SK-N-SH treated with all-trans-retinoic acid at 6 μM for 48 hours (cell line): ENCODE measurements around the gene CALN1.

Source experiments
- ATAC-seq: fragments of 200-7000 bp; cut with Tn5 transposase; 3 replicates; pipeline ENCODE4 v1.9.1; 2020; ENCODE audit warnings: mild to moderate bottlenecking, moderate library complexity
- ARNTL ChIP-seq: fragments of 450-650 bp; formaldehyde crosslinking; IDR thresholded peaks from 2 replicates; pipeline ENCODE4 v1.5.0; 2020; ENCODE audit warnings: low read depth, mild to moderate bottlenecking, moderate library complexity, borderline replicate concordance
- BACH2 ChIP-seq: fragments of 250-450 bp; sonication (Bioruptor Pico); IDR thresholded peaks from 2 replicates; pipeline ENCODE4 v1.9.0; 2021; ENCODE audit warnings: mild to moderate bottlenecking, borderline replicate concordance
- CSDC2 ChIP-seq: fragments of 250-450 bp; sonication (Bioruptor Pico); IDR thresholded peaks from 2 replicates; pipeline ENCODE4 v1.5.0; 2020; ENCODE audit warnings: mild to moderate bottlenecking, moderate library complexity
- ESRRG ChIP-seq: fragments of 250-450 bp; sonication (Bioruptor Pico); IDR thresholded peaks from 2 replicates; pipeline ENCODE4 v1.6.1; 2021; ENCODE audit warnings: mild to moderate bottlenecking
- ISL1 ChIP-seq: fragments of 250-450 bp; sonication (Bioruptor Pico); IDR thresholded peaks from 2 replicates; pipeline ENCODE4 v2.1.2; 2022; ENCODE audit warnings: mild to moderate bottlenecking, moderate library complexity
- OSR1 ChIP-seq: fragments of 250-450 bp; sonication (Bioruptor Pico); IDR thresholded peaks from 2 replicates; pipeline ENCODE4 v1.8.0; 2022; ENCODE audit warnings: moderate library complexity, mild to moderate bottlenecking, inconsistent platforms
- PPARA ChIP-seq: fragments of 250-450 bp; sonication (Bioruptor Pico); IDR thresholded peaks from 2 replicates; pipeline ENCODE4 v1.5.0; 2020; ENCODE audit warnings: mild to moderate bottlenecking, borderline replicate concordance
- RARB ChIP-seq: fragments of 250-450 bp; sonication (Bioruptor Pico); IDR thresholded peaks from 2 replicates; pipeline ENCODE4 v1.8.0; 2021; ENCODE audit warnings: mild to moderate bottlenecking, moderate library complexity
- SNAI2 ChIP-seq: fragments of 250-450 bp; sonication (Bioruptor Pico); IDR thresholded peaks from 2 replicates; pipeline ENCODE4 v1.5.0; 2020; ENCODE audit warnings: mild to moderate bottlenecking, moderate library complexity
- TCF4 ChIP-seq: fragments of 250-450 bp; sonication (Bioruptor Pico); IDR thresholded peaks from 2 replicates; pipeline ENCODE4 v1.8.0; 2021; ENCODE audit warnings: mild to moderate bottlenecking, moderate library complexity, borderline replicate concordance
- TOX ChIP-seq: fragments of 250-450 bp; sonication (Bioruptor Pico); IDR thresholded peaks from 2 replicates; pipeline ENCODE4 v1.8.0; 2021; ENCODE audit warnings: mild to moderate bottlenecking, moderate library complexity, borderline replicate concordance
- ZC3H10 ChIP-seq: fragments of 250-450 bp; sonication (Bioruptor Pico); IDR thresholded peaks from 2 replicates; pipeline ENCODE4 v1.5.1; 2021; ENCODE audit warnings: mild to moderate bottlenecking, moderate library complexity
- ZFP3 ChIP-seq: fragments of 250-450 bp; sonication (Bioruptor Pico); IDR thresholded peaks from 2 replicates; pipeline ENCODE4 v1.5.0; 2020; ENCODE audit warnings: mild to moderate bottlenecking, moderate library complexity
- ZFP30 ChIP-seq: fragments of 450-650 bp; formaldehyde crosslinking; IDR thresholded peaks from 2 replicates; pipeline ENCODE4 v1.5.0; 2022; ENCODE audit warnings: mild to moderate bottlenecking, moderate library complexity
- ZNF70 ChIP-seq: fragments of 450-650 bp; formaldehyde crosslinking; IDR thresholded peaks from 2 replicates; pipeline ENCODE4 v1.5.0; 2020; ENCODE audit warnings: mild to moderate bottlenecking, moderate library complexity
- ZNF8 ChIP-seq: fragments of 450-650 bp; formaldehyde crosslinking; IDR thresholded peaks from 2 replicates; pipeline ENCODE4 v1.5.0; 2020; ENCODE audit warnings: mild to moderate bottlenecking, moderate library complexity
- TF ChIP-seq, protein P1 (sequence below): fragments of 250-450 bp; sonication (Bioruptor Pico); IDR thresholded peaks from 2 replicates; pipeline ENCODE4 v1.8.0; 2020; ENCODE audit warnings: mild to moderate bottlenecking, moderate library complexity, borderline replicate concordance
- TF ChIP-seq, protein P2 (sequence below): fragments of 250-450 bp; sonication (Bioruptor Pico); IDR thresholded peaks from 2 replicates; pipeline ENCODE4 v1.5.1; 2021; ENCODE audit warnings: mild to moderate bottlenecking, moderate library complexity
- TF ChIP-seq, protein P3 (sequence below): fragments of 250-450 bp; sonication (Bioruptor Pico); IDR thresholded peaks from 2 replicates; pipeline ENCODE4 v1.8.0; 2021; ENCODE audit warnings: low read depth, mild to moderate bottlenecking, moderate library complexity, borderline replicate concordance
- TF ChIP-seq, protein P4 (sequence below): fragments of 250-450 bp; sonication (Bioruptor Pico); IDR thresholded peaks from 2 replicates; pipeline ENCODE4 v1.5.0; 2020; ENCODE audit warnings: mild to moderate bottlenecking, moderate library complexity

CALN1 gene

DNA sequence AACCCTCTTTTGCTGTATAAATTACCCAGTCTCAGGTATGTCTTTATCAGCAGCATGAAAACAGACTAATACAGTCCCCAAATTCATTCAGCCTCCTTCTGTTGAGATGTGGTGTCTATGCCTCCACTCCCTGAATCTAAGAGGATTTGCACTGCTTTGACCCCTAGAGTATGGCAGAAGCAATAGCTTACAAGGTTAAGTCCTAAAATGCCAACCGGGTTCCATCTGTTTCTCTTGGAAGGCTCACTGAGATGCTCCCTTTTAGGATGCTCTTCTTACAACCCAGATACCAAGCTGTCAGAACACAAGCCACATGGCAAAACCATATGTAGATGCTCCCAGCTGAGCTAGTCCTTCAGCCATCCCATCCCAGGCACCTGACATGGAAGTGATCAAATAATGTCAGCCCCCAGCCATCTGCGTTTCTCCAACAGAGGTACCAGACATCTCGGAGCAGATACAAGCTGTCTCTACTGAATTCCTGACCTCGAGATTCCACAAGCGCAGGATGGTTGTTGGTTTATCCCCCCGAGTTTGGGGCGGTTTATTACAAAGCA, 20.2 kb downstream of the CALN1 start:
- no peak for ATAC-seq
- TF ChIP-seq ESRRG = no peak
- TF ChIP-seq RARB (CRISPR knock-in tag) = no peak
- TF ChIP-seq ZNF70 = no peak
- no peak for TF ChIP-seq ZNF8 (CRISPR knock-in tag)
- no peak for TF ChIP-seq PPARA (CRISPR knock-in tag)
- no peak for TF ChIP-seq SNAI2 (CRISPR knock-in tag)
- TF ChIP-seq ZFP30 (CRISPR knock-in tag) = no peak
- TF ChIP-seq, protein P1, sequence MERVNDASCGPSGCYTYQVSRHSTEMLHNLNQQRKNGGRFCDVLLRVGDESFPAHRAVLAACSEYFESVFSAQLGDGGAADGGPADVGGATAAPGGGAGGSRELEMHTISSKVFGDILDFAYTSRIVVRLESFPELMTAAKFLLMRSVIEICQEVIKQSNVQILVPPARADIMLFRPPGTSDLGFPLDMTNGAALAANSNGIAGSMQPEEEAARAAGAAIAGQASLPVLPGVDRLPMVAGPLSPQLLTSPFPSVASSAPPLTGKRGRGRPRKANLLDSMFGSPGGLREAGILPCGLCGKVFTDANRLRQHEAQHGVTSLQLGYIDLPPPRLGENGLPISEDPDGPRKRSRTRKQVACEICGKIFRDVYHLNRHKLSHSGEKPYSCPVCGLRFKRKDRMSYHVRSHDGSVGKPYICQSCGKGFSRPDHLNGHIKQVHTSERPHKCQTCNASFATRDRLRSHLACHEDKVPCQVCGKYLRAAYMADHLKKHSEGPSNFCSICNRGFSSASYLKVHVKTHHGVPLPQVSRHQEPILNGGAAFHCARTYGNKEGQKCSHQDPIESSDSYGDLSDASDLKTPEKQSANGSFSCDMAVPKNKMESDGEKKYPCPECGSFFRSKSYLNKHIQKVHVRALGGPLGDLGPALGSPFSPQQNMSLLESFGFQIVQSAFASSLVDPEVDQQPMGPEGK (CRISPR knock-in tag) = no peak
- TF ChIP-seq TOX (CRISPR knock-in tag) = no peak
- no peak for TF ChIP-seq TCF4
- no peak for TF ChIP-seq BACH2 (CRISPR knock-in tag)
- TF ChIP-seq CSDC2 = no peak
- TF ChIP-seq, protein P2, sequence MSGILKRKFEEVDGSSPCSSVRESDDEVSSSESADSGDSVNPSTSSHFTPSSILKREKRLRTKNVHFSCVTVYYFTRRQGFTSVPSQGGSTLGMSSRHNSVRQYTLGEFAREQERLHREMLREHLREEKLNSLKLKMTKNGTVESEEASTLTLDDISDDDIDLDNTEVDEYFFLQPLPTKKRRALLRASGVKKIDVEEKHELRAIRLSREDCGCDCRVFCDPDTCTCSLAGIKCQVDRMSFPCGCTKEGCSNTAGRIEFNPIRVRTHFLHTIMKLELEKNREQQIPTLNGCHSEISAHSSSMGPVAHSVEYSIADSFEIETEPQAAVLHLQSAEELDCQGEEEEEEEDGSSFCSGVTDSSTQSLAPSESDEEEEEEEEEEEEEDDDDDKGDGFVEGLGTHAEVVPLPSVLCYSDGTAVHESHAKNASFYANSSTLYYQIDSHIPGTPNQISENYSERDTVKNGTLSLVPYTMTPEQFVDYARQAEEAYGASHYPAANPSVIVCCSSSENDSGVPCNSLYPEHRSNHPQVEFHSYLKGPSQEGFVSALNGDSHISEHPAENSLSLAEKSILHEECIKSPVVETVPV (CRISPR knock-in tag) = no peak
- TF ChIP-seq, protein P3, sequence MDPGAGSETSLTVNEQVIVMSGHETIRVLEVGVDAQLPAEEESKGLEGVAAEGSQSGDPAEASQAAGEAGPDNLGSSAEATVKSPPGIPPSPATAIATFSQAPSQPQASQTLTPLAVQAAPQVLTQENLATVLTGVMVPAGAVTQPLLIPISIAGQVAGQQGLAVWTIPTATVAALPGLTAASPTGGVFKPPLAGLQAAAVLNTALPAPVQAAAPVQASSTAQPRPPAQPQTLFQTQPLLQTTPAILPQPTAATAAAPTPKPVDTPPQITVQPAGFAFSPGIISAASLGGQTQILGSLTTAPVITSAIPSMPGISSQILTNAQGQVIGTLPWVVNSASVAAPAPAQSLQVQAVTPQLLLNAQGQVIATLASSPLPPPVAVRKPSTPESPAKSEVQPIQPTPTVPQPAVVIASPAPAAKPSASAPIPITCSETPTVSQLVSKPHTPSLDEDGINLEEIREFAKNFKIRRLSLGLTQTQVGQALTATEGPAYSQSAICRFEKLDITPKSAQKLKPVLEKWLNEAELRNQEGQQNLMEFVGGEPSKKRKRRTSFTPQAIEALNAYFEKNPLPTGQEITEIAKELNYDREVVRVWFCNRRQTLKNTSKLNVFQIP (CRISPR knock-in tag) = no peak
- no peak for TF ChIP-seq OSR1 (CRISPR knock-in tag)
- TF ChIP-seq, all 23 proteins: peak for 0

DNA sequence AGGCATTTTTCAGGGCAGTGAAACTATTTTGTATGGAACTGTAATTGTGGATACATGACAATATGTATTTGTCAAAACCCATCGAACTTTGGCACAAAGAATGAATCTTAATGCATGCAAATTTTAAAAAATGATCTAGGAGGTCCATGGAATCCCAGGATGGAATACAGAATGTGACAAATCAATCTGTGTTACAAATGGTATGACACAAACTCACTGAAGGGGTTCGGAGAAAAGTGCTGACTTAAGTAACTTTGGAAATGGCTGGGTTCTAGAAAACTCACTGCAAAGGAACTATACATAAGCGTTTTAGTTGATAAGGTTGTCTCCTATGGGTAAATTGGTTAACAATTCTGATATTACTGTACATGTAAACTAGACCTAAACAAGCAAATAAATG, 26.0 kb downstream of the CALN1 start:
- TF ChIP-seq OSR1 (CRISPR knock-in tag) (no peak), CSDC2 (no peak), TCF4 (no peak), ZNF8 (CRISPR knock-in tag) (no peak), RARB (CRISPR knock-in tag) (no peak), ISL1 (CRISPR knock-in tag) (no peak), ARNTL (CRISPR knock-in tag) (no peak), TOX (CRISPR knock-in tag) (no peak), ZC3H10 (CRISPR knock-in tag) (no peak), SNAI2 (CRISPR knock-in tag) (no peak), ZFP30 (CRISPR knock-in tag) (no peak), ZNF70 (no peak), ZFP3 (CRISPR knock-in tag) (no peak), ESRRG (no peak)
- TF ChIP-seq, protein P4, sequence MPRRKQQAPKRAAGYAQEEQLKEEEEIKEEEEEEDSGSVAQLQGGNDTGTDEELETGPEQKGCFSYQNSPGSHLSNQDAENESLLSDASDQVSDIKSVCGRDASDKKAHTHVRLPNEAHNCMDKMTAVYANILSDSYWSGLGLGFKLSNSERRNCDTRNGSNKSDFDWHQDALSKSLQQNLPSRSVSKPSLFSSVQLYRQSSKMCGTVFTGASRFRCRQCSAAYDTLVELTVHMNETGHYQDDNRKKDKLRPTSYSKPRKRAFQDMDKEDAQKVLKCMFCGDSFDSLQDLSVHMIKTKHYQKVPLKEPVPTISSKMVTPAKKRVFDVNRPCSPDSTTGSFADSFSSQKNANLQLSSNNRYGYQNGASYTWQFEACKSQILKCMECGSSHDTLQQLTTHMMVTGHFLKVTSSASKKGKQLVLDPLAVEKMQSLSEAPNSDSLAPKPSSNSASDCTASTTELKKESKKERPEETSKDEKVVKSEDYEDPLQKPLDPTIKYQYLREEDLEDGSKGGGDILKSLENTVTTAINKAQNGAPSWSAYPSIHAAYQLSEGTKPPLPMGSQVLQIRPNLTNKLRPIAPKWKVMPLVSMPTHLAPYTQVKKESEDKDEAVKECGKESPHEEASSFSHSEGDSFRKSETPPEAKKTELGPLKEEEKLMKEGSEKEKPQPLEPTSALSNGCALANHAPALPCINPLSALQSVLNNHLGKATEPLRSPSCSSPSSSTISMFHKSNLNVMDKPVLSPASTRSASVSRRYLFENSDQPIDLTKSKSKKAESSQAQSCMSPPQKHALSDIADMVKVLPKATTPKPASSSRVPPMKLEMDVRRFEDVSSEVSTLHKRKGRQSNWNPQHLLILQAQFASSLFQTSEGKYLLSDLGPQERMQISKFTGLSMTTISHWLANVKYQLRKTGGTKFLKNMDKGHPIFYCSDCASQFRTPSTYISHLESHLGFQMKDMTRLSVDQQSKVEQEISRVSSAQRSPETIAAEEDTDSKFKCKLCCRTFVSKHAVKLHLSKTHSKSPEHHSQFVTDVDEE (CRISPR knock-in tag) = no peak
- TF ChIP-seq, protein P3 (CRISPR knock-in tag) = no peak
- TF ChIP-seq, protein P2 (CRISPR knock-in tag) = no peak
- TF ChIP-seq, all 23 proteins: peak for 0
- no peak for ATAC-seq
